Measurements from ENCODE around the gene STAB1. TPM values are rescaled to one million over a fixed set of nuclear protein-coding genes. Genes with fewer than 3 reads are reported as not detected.

The STAB1 gene
- total and polyA plus RNA-seq, 2 of the 8 experiments (the other 6 are each of a cell fraction or from before 2014, with no cell fraction given): 1.0 to 1.9 TPM

- no peak for TF ChIP-seq USF2 (IDR thresholded peaks at IDR 0.05; ENCODE audit: low read length)
- TF ChIP-seq HDAC6 (IDR thresholded peaks at IDR 0.05; ENCODE audit: low read depth, low read length): no peak
- no peak for TF ChIP-seq HDAC2 (IDR thresholded peaks at IDR 0.05; ENCODE audit: borderline replicate concordance in 1 of 2, low read depth in 2 of 2, low read length in 2 of 2)
- no peak for TF ChIP-seq TAF1 (IDR thresholded peaks at IDR 0.05; ENCODE audit: low read depth, low read length)
- TF ChIP-seq SIN3A (conservative IDR thresholded peaks at IDR 0.05 in 1 of 2, IDR thresholded peaks at IDR 0.05 in 1 of 2; ENCODE audit: low read depth in 1 of 2, low read length in 2 of 2): no peak
- TF ChIP-seq POLR2AphosphoS5 (IDR thresholded peaks at IDR 0.05; ENCODE audit: low read depth, low read length): no peak
- TF ChIP-seq SUZ12 (IDR thresholded peaks at IDR 0.05; ENCODE audit: low read length): no peak
- no peak for TF ChIP-seq EP300 (IDR thresholded peaks at IDR 0.05; ENCODE audit: borderline replicate concordance in 1 of 2, low read depth in 2 of 2, low read length in 2 of 2)
- TF ChIP-seq TEAD4 (IDR thresholded peaks at IDR 0.05; ENCODE audit: low read depth, low read length): no peak
These were observed 3.3 kb downstream of the STAB1 start (continued) for GRCh38 chr3:52498137-52499054.
